GM12891 (cell line): ENCODE data around the gene PLA2G10.

Experiments used
- PAX5 ChIP-seq: IDR thresholded peaks from 2 replicates; pipeline ENCODE4 v1.6.1; 2011; ENCODE audit warnings: low read length, moderate library complexity, mild to moderate bottlenecking; ENCODE audit not compliant: insufficient read depth, severe bottlenecking
- POLR2A ChIP-seq: IDR thresholded peaks from 2 replicates; pipeline ENCODE4 v1.6.1; 2011; ENCODE audit warnings: low read depth, low read length, control low read depth
- POLR2AphosphoS5 ChIP-seq: IDR thresholded peaks from 2 replicates; pipeline ENCODE4 v1.6.1; 2011; ENCODE audit warnings: low read depth, low read length, control low read depth
- SPI1 ChIP-seq: IDR thresholded peaks from 2 replicates; pipeline ENCODE4 v1.6.1; 2011; ENCODE audit warnings: low read depth, low read length, control low read depth
- TAF1 ChIP-seq: IDR thresholded peaks from 2 replicates; pipeline ENCODE4 v1.6.1; 2011; ENCODE audit warnings: low read depth, low read length, control low read depth

- no peak for TF ChIP-seq POLR2AphosphoS5
- TF ChIP-seq POLR2A: no peak
- no peak for TF ChIP-seq TAF1
- TF ChIP-seq PAX5: no peak
- TF ChIP-seq SPI1: no peak
Observed at GRCh38 chr16:14678748-14679497, 15.2 kb downstream of the PLA2G10 start.
